Uterus (tissue), 4 donors: ENCODE measurements around the gene ZNF286A. TPM values are rescaled to one million over a fixed set of nuclear protein-coding genes. Genes with fewer than 3 reads are reported as not detected.
"Not testable (repeated sequence)": the region's sequence is repeated elsewhere in the genome, so short reads cannot be mapped to it uniquely, and the experiment has no call there.

Experiments used
- DNase-seq, 2 donors: peaks; one replicate each; pipeline ENCODE4 v3.0.0-alpha.2; 2019 to 2020
- H3K27ac ChIP-seq, 2 donors: fragments of 200-600 bp; sonication (generic); 1 replicate in 1 of 2; 2 replicates in 1 of 2; pipeline ENCODE4 v1.5.1; 2016 to 2018
- H3K27me3 ChIP-seq, 2 donors: fragments of 200-600 bp; sonication (generic); one replicate each; pipeline ENCODE4 v1.5.1; 2018 to 2019; ENCODE audit warnings: control low read depth in 1 of 2
- H3K36me3 ChIP-seq, 2 donors: fragments of 200-600 bp; sonication (generic); one replicate each; pipeline ENCODE4 v1.5.1; 2019; ENCODE audit warnings: control low read depth in 1 of 2
- H3K4me1 ChIP-seq, 2 donors: fragments of 200-600 bp; sonication (generic); one replicate each; pipeline ENCODE4 v1.5.1; 2018 to 2019; ENCODE audit warnings: control low read depth in 1 of 2
- H3K4me3 ChIP-seq, 2 donors: fragments of 200-600 bp; sonication (generic); 1 replicate in 1 of 2; 2 replicates in 1 of 2; pipeline ENCODE4 v1.5.1; 2018 to 2019; ENCODE audit warnings: mild to moderate bottlenecking in 1 of 2
- H3K9me3 ChIP-seq, 2 donors: fragments of 200-600 bp; sonication (generic); one replicate each; pipeline ENCODE4 v1.5.1; 2019; ENCODE audit warnings: control low read depth in 1 of 2
- CTCF ChIP-seq, 4 experiments: fragments of 200-600 bp in 2 of 4; fragments of 450-650 bp in 2 of 4; sonication (generic) in 2 of 4; IDR thresholded peaks; one replicate each; pipeline ENCODE4 v1.5.1; 2016 to 2019; ENCODE audit warnings: antibody characterized with exemption in 4 of 4, mild to moderate bottlenecking in 2 of 4, moderate library complexity in 1 of 4
- POLR2A ChIP-seq, 2 donors: fragments of 450-650 bp; IDR thresholded peaks; one replicate each; pipeline ENCODE4 v1.6.1; 2016; ENCODE audit warnings: antibody characterized with exemption in 2 of 2, mild to moderate bottlenecking in 1 of 2, moderate library complexity in 1 of 2
- intact Hi-C: fragments of 100-400 bp; cut with DNase I; formaldehyde crosslinking; loops from one replicate; pipeline ENCODE4 v1.15.1; 2023; ENCODE audit warnings: low total_unique reads
- total RNA-seq, 4 donors: library from RNA; depleted of rRNA in 3 of 4; stranded (reverse); fragments of >200 nt in 3 of 4; gene quantifications; one replicate each; pipeline versions ENCODE4 v1.1.0 to v1.2.4, GENCODE V29; 2014 to 2023
- donor health status: DM: yes; HTN: yes; CAD: no.

ZNF286A gene
- total RNA-seq, 4 donors from 2014 or later, result 5.6 to 79.0 (median 17.4) TPM

GRCh38 chr17:15738066-15738465, 38.5 kb downstream of the ZNF286A start:
- H3K27ac ChIP-seq, result no peak overlapping the region
- intact Hi-C loops, result no loop called here
- no peaks in the 10 kb centered on the region for H3K4me1 ChIP-seq
- no peak overlapping the region for H3K4me3 ChIP-seq
- no peak for TF ChIP-seq CTCF (IDR thresholded peaks at IDR 0.05)
- no peak for TF ChIP-seq POLR2A (IDR thresholded peaks at IDR 0.05)
- DNase-seq, result no peak
- no peaks in the 10 kb centered on the region for H3K9me3 ChIP-seq
- no peaks in the 10 kb centered on the region for H3K27me3 ChIP-seq
- no peaks in the 10 kb centered on the region for H3K36me3 ChIP-seq

GRCh38 chr17:15739259-15739658, 39.7 kb downstream of the ZNF286A start:
- DNase-seq, H3K27me3 ChIP-seq, H3K36me3 ChIP-seq, H3K4me3 ChIP-seq, intact Hi-C loops, H3K4me1 ChIP-seq, H3K27ac ChIP-seq, H3K9me3 ChIP-seq: not testable (repeated sequence)

GRCh38 chr17:15740041-15740440, 40.5 kb downstream of the ZNF286A start:
- H3K27me3 ChIP-seq, H3K4me1 ChIP-seq, H3K9me3 ChIP-seq, DNase-seq, H3K27ac ChIP-seq, H3K36me3 ChIP-seq, H3K4me3 ChIP-seq, intact Hi-C loops: not testable (repeated sequence)

- intact Hi-C loops, result no loop called here
Observed at GRCh38 chr17:15740570-15741120, 41.1 kb downstream of the ZNF286A start.

GRCh38 chr17:15741624-15742023, 42.1 kb downstream of the ZNF286A start:
- H3K4me1 ChIP-seq, result no peaks in the 10 kb centered on the region
- H3K9me3 ChIP-seq, result no peaks in the 10 kb centered on the region
- no peak overlapping the region for H3K27ac ChIP-seq
- no peak overlapping the region for H3K4me3 ChIP-seq
- H3K36me3 ChIP-seq, result no peaks in the 10 kb centered on the region
- no peak for TF ChIP-seq POLR2A (IDR thresholded peaks at IDR 0.05)
- no peak for TF ChIP-seq CTCF (IDR thresholded peaks at IDR 0.05)
- no peak for DNase-seq
- intact Hi-C loops, result no loop called here
- H3K27me3 ChIP-seq, result no peaks in the 10 kb centered on the region

More at GRCh38 chr17:15740570-15741120, 41.1 kb downstream of the ZNF286A start:
- H3K27me3 ChIP-seq, result no peaks in the 10 kb centered on the region
- no peak overlapping the region for H3K27ac ChIP-seq
- DNase-seq, result no peak
- no peaks in the 10 kb centered on the region for H3K9me3 ChIP-seq
- TF ChIP-seq CTCF (IDR thresholded peaks at IDR 0.05), result no peak
- TF ChIP-seq POLR2A (IDR thresholded peaks at IDR 0.05), result no peak
- H3K4me1 ChIP-seq, result no peaks in the 10 kb centered on the region
- no peak overlapping the region for H3K4me3 ChIP-seq
- H3K36me3 ChIP-seq, result no peaks in the 10 kb centered on the region

GRCh38 chr17:15742051-15742795, 42.7 kb downstream of the ZNF286A start:
- H3K4me1 ChIP-seq, result no peaks in the 10 kb centered on the region

More at GRCh38 chr17:15742051-15742795, 42.7 kb downstream of the ZNF286A start:
- no peaks in the 10 kb centered on the region for H3K36me3 ChIP-seq
- no peak overlapping the region for H3K4me3 ChIP-seq
- no peak for TF ChIP-seq CTCF (IDR thresholded peaks at IDR 0.05)
- no peak for TF ChIP-seq POLR2A (IDR thresholded peaks at IDR 0.05)
- H3K9me3 ChIP-seq, result no peaks in the 10 kb centered on the region
- intact Hi-C loops, result no loop called here
- no peak overlapping the region for H3K27ac ChIP-seq
- H3K27me3 ChIP-seq, result no peaks in the 10 kb centered on the region
- DNase-seq, result no peak
